ENCODE data around the gene PELI3.

Gene PELI3

DNA sequence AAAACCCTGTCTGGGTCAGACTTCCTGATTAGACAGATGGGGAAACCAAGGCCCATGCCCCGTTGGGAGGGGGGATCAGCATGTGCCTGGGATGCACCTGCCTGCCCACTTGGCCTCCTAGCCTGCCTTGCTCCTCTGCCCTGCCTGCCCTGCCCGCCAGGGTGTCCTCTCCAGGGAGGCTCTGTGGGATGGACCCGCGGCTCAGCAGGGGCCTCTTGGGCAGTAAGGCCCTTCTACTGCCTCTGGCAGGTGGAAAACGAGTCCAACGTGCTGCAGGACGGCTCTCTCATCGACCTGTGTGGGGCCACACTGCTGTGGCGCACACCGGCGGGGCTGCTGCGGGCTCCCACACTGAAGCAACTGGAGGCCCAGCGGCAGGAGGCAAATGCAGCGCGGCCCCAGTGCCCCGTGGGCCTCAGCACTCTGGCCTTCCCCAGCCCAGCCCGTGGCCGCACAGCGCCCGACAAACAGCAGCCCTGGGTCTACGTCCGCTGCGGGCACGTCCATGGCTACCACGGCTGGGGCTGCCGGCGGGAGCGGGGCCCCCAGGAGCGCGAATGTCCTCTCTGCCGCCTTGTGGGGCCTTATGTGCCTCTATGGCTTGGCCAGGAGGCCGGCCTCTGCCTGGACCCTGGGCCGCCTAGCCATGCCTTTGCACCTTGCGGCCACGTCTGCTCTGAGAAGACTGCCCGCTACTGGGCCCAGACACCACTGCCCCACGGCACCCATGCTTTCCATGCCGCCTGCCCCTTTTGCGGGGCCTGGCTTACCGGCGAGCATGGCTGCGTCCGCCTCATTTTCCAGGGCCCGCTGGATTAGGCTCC lies 8.9 kb downstream of the PELI3 start:
- DNase-seq, result no peak

DNA sequence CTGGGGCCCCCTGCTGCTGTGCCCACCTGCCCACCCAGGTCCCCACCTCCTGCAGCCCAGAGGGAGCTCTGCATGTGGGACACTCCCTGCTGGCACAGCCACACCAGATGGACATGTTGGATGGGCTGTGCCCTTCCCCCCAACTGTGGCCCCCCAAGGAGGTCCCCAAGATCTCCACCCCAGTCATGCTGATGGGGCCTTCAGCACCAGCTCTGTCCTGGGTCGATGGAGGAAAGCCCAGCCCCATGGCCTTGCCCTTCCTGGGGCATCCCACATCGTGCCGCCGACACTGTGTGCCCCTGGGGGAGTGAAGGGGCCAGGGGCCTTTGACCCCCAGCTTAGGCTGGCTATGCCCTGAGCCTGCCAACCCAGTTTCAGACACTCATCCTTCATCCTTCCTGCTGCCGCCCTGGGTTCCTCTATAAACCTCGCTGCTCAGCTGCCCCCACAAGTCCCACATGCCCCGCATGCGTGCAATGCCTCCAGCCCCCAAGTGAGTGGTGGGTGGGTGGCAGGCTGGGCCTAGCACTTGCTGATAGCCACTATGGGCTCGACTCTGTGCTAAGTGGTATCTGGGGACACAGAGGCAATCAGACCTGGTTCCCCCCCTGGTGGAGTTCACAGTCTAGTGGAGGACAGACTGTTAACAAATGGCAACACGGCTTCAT lies 9.6 kb downstream of the PELI3 start:
- no peak for DNase-seq

DNA sequence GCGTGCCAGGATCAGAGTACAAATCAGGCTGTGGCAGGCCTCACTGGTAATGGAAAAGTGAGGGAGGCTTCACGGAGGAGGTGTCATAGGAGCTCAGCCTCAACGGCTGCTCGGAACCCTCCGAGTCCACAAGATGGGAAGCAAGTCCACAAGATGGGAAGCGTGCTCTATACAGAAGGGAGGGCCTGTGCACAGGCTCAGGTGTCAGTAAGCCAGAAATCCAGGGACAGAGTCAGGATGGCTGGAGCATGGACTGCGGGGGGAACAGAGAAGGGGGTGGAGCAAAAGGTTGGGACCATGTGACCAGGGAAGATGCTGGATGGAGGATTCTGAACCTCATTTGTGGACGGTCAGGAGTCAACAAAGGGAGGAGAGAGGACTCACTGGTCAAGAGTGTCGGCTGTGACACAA lies 10.1 kb downstream of the PELI3 start:
- no peak for DNase-seq

DNA sequence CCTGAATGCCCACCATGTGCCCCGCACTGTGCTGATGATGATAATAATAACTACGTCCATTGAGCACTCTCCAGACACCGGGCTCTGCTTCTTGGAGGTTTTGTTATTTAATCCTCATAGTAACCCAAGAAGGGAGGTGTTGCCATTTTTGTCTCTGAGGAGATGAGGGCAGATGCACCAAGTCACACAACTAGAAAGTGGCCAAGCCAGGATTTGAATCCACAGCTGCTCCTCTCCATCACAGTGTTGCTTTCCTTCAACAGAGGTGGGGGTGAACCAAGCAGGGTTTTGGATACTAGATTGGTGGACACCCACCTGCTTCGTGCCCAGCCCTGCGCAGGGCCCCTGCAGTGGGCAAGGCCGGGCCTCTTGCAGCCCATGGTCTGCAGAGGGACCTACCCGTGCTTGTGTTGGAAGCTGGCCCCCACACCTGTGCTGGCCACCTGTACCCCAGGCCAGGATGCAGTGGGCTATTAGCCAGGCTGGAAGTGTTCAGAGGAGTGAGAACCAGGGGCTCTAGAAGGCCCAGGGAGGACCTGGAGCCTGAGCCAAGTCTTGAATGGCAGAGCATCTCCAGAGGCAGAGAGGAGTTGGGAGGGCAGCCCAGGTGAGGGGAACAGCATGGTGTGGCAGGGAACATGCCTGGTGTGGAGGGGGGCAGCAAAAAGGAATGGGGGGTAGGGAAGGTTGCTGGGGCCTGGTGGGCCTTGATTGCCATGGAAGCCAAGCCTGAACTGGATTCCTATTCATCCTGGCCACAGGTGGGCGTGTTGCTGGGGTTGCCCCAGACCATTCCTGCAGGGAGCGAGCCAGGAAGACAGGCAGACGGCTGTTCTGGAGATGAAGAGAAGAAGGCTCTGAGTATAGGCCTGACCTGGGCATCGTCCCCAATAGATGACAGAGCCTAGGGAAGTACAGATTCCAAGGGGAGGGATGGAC lies 10.8 kb downstream of the PELI3 start:
- no peak for DNase-seq

DNA sequence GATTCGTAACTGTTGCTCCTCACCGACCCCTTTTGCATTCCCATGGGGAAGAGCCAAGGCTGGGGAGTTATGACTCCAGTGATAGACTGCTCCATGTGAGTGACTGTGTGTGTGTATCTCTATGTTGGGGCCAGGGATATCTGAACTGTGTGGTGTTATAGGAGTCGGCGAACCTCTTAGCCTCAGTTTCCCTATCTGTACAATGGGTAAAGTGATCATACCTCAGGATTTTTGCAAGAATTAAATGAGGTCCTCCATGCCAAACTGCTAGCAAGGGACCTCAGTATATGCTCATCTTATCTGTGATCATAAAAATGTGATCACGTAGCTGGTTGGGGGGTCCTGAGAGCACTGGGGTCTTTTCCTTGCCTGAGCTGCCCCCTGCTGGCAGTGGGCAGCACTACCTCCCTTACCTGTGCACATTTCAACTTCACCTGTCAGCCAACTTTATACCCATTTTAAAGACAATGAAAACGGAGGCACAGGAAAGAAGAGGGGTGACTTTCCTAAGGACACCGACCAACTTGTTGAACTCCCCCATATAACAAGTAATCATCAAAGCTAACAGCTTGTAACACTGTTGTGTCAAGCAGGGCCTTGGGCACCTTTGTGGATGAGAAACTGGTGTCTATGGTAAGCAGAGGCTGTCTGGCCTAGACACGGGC lies 12.2 kb downstream of the PELI3 start:
- no peak for DNase-seq

DNA sequence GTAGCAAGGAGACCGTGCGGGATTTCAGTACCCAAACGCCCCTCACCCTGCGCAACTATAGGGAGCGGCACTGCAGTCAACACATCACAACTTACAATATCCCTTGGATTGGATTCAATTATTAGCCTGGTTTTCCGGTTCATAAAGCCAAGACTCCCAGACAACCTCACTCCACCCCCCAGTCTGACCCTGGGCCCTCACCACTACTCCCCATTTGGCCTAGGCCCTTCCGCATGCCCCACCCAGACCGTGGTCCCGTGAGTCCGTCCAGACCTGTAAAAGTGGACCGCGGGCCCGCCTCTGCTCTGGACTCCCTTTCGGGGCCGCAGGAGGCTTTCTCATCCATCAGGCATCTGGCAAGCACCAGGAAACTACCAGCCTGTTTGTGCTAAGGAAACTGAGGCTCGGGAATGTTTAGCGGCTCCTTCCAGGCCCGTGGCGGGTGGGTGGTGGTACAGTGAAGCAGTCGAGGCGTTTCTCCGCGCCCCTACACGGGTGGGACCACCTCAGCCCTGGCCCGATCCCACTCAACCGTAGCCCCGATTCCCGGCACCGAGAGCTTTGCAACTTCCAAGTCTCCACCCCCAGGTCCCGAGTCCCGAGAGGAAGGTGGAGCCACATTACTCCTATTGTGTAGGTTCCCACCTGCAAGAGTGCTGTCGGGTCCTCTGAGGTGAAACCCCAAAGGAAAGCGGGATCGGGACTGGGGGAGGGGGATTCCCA lies 12.8 kb downstream of the PELI3 start:
- no peak for DNase-seq

DNA sequence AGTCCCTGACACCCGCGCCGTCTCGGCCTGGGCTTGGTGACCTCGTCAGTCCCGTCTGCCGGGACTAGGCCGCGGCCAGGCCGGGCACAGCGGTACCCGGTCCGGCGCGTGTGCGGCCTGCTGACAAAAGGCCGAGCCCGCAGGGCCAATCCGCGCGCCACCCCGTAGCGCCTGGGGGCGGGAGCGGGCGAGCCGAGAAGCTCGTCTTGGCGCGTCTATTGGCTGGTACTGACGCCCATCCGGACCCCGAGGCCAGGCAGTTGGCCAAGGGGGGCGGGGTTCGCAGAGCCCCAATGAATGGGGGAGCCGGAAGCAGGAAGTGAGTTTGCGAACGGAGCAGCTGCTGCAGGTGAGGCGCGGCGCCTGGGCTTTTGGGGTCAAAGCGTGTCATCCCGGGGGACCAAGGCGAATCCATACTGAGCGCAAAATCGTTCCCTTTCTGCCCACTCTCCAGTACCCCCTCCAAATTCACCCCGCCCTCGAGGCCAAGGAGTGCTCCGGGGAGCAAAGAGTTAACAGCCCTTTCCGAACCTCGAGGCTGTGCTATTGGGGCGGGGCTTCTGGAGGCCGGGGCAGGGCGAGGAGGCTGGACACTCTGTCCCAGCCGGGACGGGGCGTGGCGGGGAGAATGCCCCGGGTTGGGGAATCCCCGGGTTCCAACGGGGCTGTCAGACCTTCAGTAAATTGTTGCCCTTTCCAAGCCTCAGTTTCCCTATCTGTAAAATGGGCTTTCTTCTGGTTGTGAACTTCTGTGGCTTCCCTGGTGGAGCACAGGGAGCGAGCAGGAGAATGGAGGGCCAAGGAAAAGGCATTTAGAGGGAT lies 13.6 kb downstream of the PELI3 start, which contains the start of gene DPP3:
TSS of gene DPP3 (plus strand) at position 318 of the 822 bp plus-strand sequence. CDS start 1,767 bp downstream, outside the sequence.
- peak; percentile 85 to 93 for DNase-seq

DNA sequence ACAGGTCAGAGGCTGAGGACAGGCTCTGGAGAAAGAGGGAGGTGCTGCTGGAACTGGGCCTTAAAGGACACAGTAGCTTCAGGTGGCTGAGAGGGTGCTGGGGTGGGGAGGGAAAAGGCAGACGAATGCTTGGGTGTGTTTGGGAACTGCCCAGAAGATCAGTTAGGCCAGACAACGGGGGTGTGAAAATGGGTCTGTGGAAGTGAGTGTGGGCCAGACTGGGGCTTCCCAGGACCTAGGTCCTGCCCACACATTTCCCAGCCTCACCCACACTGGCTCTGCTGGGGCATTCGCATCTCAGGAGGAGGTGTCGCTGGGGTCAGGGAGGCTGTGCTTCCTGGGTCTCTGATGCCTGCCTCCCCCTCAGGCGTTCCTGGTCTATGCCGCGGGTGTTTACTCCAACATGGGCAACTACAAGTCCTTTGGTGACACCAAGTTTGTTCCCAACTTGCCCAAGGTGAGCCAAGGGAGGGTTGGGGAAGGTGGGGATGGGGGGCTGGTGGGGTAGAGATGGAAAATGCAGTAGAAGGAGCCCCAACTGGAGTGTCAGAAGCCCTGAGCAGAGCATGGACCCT lies 18.2 kb downstream of the PELI3 start:
- DNase-seq, result no peak

DNA sequence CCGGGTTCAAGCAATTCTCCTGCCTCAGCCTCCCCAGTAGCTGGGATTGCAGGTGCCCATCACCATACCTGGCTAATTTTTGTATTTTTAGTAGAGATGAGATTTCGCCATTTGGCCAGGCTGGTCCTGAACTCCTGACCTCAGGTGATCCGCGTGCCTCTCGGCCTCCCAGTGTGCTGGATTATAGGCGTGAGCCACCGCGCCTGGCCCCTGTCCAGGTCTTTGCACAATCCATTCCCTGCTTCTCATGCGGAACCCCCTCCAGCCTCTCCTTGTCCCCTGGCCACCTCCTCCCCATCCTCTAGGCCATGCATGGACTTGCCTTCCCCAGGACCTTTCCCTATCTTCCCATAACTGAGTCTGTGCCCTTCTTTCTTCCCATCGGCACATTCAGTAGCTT lies 22.3 kb downstream of the PELI3 start:
- DNase-seq, result no peak

DNA sequence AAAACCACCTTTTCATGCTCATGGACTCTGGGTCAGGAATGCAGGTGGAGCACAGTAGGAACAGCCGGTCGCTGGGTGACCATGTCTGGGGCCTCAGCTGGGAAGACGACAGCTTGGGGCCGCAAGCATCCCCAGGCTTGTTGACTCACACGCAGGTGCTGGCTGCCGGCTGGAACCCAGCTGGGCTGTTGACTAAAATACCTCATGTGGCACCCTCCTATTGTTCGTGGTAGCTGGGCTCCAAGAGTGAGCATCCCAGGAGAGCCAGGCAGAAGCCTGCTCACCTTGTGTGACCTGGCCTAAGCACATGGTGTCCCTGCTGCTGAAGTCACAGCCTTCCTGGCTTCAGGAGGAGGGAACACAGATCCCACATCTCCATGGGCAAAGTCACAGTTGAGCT lies 22.9 kb downstream of the PELI3 start:
- DNase-seq, result no peak

DNA sequence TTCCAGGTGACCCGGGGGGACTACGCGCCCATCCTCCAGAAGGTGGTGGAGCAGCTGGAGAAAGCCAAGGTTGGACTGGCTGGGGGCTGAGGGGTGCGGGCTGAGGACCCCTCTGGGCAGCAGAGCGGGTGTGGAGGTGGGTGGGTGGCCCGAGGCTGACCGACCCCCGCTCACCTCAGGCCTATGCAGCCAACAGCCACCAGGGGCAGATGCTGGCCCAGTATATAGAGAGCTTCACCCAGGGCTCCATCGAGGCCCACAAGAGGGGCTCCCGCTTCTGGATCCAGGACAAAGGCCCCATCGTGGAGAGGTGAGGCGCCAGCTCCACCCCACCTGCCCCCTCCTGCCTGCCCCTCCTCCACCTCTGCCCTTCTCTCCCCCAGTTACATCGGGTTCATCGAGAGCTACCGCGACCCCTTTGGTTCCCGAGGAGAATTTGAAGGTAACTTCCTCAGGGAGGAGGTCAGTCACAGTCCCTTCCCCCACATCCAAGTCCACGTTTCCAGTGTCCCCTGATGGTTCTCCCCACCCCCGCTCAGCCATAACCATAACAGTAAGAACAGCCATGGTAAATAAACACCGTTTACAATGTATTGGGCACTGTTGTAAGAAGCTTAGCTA lies 24.7 kb downstream of the PELI3 start:
- DNase-seq, result no peak

DNA sequence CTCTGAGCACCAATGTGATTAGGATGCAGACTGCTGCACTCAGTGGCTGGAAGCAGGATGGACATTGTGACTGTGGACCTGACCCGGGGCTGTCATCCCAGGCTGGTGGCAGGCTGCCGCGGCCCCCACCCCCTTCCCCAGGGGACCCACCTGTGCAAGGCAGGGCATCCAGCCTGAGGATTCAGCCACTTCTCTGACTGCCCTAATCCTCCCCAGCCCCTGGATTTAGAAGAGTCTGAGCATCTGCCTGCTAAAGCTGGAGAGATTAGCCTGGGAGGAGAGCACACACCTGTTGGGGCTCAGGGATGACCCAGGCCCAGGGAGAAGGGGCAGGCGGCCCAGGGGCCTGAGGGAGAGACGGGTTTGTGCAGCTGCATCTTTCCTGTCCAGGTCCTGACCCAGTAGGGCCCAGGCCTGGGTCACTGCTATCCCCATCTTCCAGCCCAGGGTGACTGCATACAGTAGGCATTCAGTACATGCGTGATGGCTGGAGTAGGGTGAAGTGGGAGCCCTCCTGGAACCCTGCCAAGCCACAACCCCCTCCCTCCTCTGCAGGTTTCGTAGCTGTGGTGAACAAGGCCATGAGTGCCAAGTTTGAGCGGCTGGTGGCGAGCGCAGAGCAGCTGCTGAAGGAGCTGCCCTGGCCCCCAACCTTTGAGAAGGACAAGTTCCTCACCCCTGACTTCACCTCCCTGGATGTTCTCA lies 25.6 kb downstream of the PELI3 start:
- no peak for DNase-seq

DNA sequence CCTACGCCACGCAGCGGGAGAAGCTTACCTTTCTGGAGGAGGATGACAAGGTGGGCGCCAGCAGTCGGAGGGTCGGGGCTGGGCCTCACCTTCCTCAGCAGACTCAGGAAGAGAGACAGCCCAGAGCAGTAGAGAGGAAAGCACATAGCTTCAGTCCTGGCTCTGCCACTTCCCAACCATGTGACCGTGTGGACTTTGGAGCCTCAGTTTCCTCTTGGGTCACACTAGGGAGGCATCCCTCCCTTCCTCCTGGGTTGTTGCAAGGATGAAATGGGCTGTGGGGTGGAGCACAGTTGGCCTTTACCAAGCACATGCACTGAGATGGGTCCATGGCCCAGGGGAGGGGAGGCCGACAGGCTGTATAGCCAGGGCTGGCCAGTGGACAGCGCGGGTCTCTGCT lies 26.4 kb downstream of the PELI3 start:
- DNase-seq, result no peak

DNA sequence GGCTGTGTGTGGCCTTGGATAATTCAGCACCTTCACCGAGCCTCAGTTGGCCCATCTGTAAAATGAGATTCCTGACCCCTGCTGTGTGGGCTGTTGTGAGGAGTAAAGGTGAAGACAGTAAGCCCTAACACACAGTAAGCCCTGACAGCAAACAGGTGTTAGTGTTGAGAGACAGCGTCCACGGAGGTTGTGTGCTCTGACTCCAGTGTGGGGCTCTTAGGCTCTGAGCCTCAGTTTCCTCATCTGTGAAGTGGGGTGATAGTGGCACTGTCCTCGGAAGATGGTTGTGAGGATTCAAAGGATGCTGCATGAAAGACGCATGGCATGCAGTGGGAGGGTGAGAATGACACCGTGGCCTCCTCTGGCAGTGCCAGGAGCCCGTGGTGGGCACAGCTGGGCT lies 27.8 kb downstream of the PELI3 start:
- no peak for DNase-seq

DNA sequence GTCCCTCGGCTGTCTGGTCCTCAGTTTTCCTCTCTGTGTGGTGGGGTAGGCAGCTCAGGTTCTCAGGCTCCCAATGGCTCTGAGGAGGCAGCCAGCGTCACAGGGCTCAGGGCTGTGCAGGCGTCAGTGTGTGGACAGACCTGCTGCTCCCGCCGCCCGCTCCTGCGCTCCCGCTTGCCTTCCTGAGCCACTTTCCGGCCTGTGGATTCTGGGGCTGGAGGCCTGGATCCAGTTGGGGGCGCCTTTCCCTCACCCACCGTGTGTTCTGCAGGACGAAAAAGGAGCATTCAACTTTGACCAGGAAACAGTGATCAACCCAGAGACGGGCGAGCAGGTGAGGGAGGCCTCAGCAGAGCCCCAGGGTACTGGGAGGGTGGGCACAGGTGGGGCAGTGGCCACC lies 28.2 kb downstream of the PELI3 start:
- no peak for DNase-seq

DNA sequence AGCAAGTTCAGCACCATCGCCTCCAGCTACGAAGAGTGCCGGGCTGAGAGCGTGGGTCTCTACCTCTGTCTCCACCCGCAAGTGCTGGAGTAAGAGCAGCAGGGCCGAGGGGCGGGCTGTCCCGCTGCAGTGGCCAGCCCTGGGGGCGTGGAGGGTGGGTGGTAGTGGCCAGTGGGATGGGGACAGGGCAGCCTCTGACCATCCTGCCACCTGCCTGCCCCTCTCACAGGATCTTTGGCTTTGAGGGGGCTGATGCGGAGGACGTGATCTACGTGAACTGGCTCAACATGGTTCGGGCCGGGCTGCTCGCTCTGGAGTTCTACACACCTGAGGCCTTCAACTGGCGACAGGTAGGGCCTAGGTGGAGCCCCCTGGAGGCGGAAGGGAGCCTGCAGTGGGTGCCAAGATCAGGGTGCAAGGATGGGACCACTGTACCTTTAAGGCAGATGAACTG lies 28.7 kb downstream of the PELI3 start:
- no peak for DNase-seq

DNA sequence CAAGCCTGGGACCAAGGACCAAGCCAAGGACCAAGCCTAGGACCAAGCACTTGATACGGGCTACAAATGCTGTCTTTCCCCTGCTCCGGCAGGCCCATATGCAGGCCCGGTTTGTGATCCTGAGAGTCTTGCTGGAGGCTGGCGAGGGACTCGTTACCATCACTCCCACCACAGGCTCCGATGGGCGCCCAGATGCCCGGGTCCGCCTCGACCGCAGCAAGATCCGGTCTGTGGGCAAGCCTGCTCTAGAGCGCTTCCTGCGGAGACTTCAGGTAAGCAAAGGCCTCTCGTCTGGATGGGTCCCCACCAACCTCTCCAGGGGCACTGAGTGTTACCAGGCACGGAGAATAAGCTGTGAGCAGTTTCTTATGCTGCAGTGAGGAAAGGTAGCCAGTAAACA lies 30.5 kb downstream of the PELI3 start:
- no peak for DNase-seq

DNA sequence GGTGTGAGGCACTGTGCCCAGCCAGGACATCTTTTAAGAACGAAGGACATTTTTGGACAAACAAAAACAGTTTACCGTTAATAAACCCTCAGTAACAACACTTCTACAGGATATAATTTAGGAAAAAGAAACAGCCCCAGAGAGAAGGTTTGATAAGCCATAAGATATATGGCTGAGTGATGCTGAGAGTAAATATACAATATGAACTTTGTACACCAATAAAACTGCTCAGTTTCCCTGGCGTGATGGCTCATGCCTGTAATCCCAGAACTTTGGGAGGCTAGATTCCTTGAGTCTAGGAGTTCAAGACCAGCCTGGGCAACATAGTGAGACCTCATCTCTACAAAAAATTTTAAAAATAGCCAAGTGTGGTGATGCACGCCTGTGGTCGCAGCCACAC lies 31.8 kb downstream of the PELI3 start:
- DNase-seq, result no peak

DNA sequence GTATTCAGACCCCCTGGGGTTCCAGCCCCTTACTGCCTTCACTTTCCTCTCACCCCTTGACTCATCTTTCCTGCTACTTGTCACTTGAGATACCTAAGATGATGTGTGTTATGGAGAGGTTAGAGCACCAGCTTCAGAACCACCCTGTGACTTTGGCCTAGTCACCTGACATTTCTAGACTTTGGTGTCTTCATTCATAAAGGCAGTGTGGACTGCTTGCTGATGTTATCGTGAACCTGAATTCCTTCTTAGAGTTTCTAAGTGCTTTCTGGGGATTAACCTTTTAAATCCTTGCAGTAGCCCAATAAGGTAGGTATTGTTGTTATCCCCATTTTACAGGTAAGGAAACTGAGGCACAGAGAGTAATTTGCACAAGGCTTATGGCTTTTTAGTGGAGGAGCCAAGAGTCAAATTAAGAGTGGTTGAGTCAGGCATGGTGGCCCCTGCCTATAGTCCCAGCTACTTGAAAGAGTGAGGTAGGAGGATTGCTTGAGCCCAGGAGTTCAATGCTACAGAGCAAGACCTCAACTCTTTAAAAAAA lies 38.6 kb downstream of the PELI3 start:
- DNase-seq, result no peak

Measured in cerebellar nuclear complex (tissue), 1 donor.